OCI-LY3 (cell line): ENCODE results near the gene MMP14.

Source experiments
- H2AFZ ChIP-seq: fragments of 200-600, 300-600 bp; shearing (Covaris generic); 2 replicates; pipeline ENCODE4 v1.6.0; 2014; ENCODE audit warnings: antibody characterized with exemption, low read depth, low read length
- H3K27ac ChIP-seq: fragments of 200-600, 300-600 bp; sonication (generic); 2 replicates; pipeline ENCODE4 v1.5.1; 2014; ENCODE audit warnings: mild to moderate bottlenecking, low read length, moderate library complexity, mixed read lengths
- H3K27me3 ChIP-seq: fragments of 200-600, 300-600 bp; sonication (generic); 2 replicates; pipeline ENCODE4 v1.6.1; 2014; ENCODE audit warnings: low read depth, low read length, mixed read lengths
- H3K36me3 ChIP-seq: fragments of 200-600, 300-600 bp; sonication (generic); replicated peaks from 2 replicates; pipeline ENCODE3; 2014; ENCODE audit warnings: low read depth, low read length, mixed read lengths
- H3K4me1 ChIP-seq: fragments of 300-600, 200-600 bp; sonication (generic); 2 replicates; pipeline ENCODE4 v1.6.1; 2014; ENCODE audit warnings: low read length, mixed read lengths
- H3K4me2 ChIP-seq: fragments of 200-600, 300-600 bp; sonication (generic); 2 replicates; pipeline ENCODE4 v1.6.1; 2014; ENCODE audit warnings: low read length, mixed read lengths
- H3K4me3 ChIP-seq: fragments of 300-600, 200-600 bp; sonication (generic); 2 replicates; pipeline ENCODE4 v1.5.1; 2014; ENCODE audit warnings: antibody characterized with exemption, mild to moderate bottlenecking, low read length, moderate library complexity
- H3K79me2 ChIP-seq: fragments of 300-600, 200-600 bp; shearing (Covaris generic); 2 replicates; pipeline ENCODE4 v1.6.1; 2014; ENCODE audit warnings: mild to moderate bottlenecking, low read length, mixed read lengths
- H3K9ac ChIP-seq: fragments of 300-600, 200-600 bp; shearing (Covaris generic); 2 replicates; pipeline ENCODE4 v1.6.0; 2014; ENCODE audit warnings: mild to moderate bottlenecking, low read length, moderate library complexity
- H3K9me3 ChIP-seq: fragments of 200-600, 300-600 bp; shearing (Covaris generic); 2 replicates; pipeline ENCODE4 v1.6.1; 2014; ENCODE audit warnings: low read length, mixed read lengths; ENCODE audit not compliant: insufficient read depth
- H4K20me1 ChIP-seq: fragments of 200-600, 300-600 bp; sonication (generic); 2 replicates; pipeline ENCODE4 v1.6.1; 2016; ENCODE audit warnings: low read length, mixed read lengths; ENCODE audit not compliant: insufficient read depth
- CTCF ChIP-seq: fragments of 200-600, 300-600 bp; sonication (generic); IDR thresholded peaks from 2 replicates; pipeline ENCODE4 v1.5.1; 2014; ENCODE audit warnings: antibody characterized with exemption, low read length, low read depth
- EZH2phosphoT487 ChIP-seq: fragments of 200-600 bp; shearing (Covaris generic); IDR thresholded peaks from 2 replicates; pipeline ENCODE4 v1.6.1; 2018; ENCODE audit warnings: antibody characterized with exemption, mixed run types, low read depth

The MMP14 gene

GRCh38 chr14:22841769-22842168, 5.4 kb downstream of the MMP14 start:
- Histone ChIP-seq H3K4me3 (no peak overlapping the region), H3K79me2 (no peaks in the 10 kb centered on the region), H3K4me2 (no peak overlapping the region), H3K27ac (no peak overlapping the region), H3K27me3 (no peaks in the 10 kb centered on the region), H3K36me3 (no peaks in the 10 kb centered on the region), H3K9ac (no peak overlapping the region), H4K20me1 (no peaks in the 10 kb centered on the region), H3K9me3 (no peaks in the 10 kb centered on the region), H2AFZ (no peak overlapping the region), H3K4me1 (no peaks in the 10 kb centered on the region)
- TF ChIP-seq CTCF = no peak
- no peak for TF ChIP-seq EZH2phosphoT487

GRCh38 chr14:22842211-22843122, 6.1 kb downstream of the MMP14 start:
- Histone ChIP-seq H2AFZ (no peak overlapping the region), H3K79me2 (no peaks in the 10 kb centered on the region), H3K9ac (no peak overlapping the region), H3K4me1 (no peaks in the 10 kb centered on the region), H3K27me3 (no peaks in the 10 kb centered on the region), H4K20me1 (no peaks in the 10 kb centered on the region), H3K9me3 (no peaks in the 10 kb centered on the region), H3K36me3 (no peaks in the 10 kb centered on the region), H3K4me3 (no peak overlapping the region), H3K27ac (no peak overlapping the region), H3K4me2 (no peak overlapping the region)
- TF ChIP-seq CTCF (no peak), EZH2phosphoT487 (no peak)

- H3K9ac ChIP-seq = no peak overlapping the region
- H3K9me3 ChIP-seq = no peaks in the 10 kb centered on the region
- no peak overlapping the region for H3K4me2 ChIP-seq
- H3K4me3 ChIP-seq = no peak overlapping the region
- H3K36me3 ChIP-seq = no peaks in the 10 kb centered on the region
- H3K27me3 ChIP-seq = no peaks in the 10 kb centered on the region
- no peaks in the 10 kb centered on the region for H3K4me1 ChIP-seq
- H2AFZ ChIP-seq = no peak overlapping the region
- no peak for TF ChIP-seq EZH2phosphoT487
- no peak for TF ChIP-seq CTCF
- H4K20me1 ChIP-seq = no peaks in the 10 kb centered on the region
- H3K79me2 ChIP-seq = no peaks in the 10 kb centered on the region
- H3K27ac ChIP-seq = no peak overlapping the region
Measured at GRCh38 chr14:22843123-22843925, 6.9 kb downstream of the MMP14 start.
